Skeletal muscle satellite cell (primary cell): Measurements from ENCODE around the gene GADD45G.

Experiments
- H3K27me3 ChIP-seq: 2 replicates; pipeline ENCODE4 v1.7.0; 2013; ENCODE audit warnings: low read length; ENCODE audit not compliant: control insufficient read depth, insufficient read depth
- H3K36me3 ChIP-seq: 2 replicates; pipeline ENCODE4 v1.7.0; 2013; ENCODE audit warnings: mild to moderate bottlenecking, control low read depth, low read length; ENCODE audit not compliant: insufficient read depth
- H3K4me1 ChIP-seq: 2 replicates; pipeline ENCODE4 v1.7.0; 2013; ENCODE audit warnings: low read length; ENCODE audit not compliant: control insufficient read depth, insufficient read depth
- H3K4me2 ChIP-seq: 2 replicates; pipeline ENCODE4 v1.7.0; 2013; ENCODE audit warnings: mild to moderate bottlenecking, low read length
- H3K4me3 ChIP-seq: 2 replicates; pipeline ENCODE4 v1.7.0; 2013; ENCODE audit warnings: low read length
- H3K9ac ChIP-seq: 2 replicates; pipeline ENCODE4 v1.7.0; 2013; ENCODE audit warnings: mild to moderate bottlenecking, low read depth, low read length, moderate library complexity
- H3K9me3 ChIP-seq: replicated peaks from 2 replicates; pipeline ENCODE4 v1.7.0; 2013; ENCODE audit warnings: mild to moderate bottlenecking, control low read depth, low read length

The GADD45G gene

GRCh38 chr9:89603767-89604665 is 796 bp upstream of the GADD45G start:
- Histone ChIP-seq H3K36me3 (no peaks in the 10 kb centered on the region), H3K4me3 (peak overlapping the region; percentile 48), H3K4me2 (peak overlapping the region; percentile 97), H3K27me3 (peaks cover 28% of the 10 kb centered on the region), H3K9me3 (no peaks in the 10 kb centered on the region), H3K4me1 (peaks cover 43% of the 10 kb centered on the region), H3K9ac (no peak overlapping the region)

- Histone ChIP-seq H3K9ac (peak overlapping the region; percentile 70), H3K4me3 (peak overlapping the region; percentile 77), H3K27me3 (peaks cover 19% of the 10 kb centered on the region), H3K4me2 (peak overlapping the region; percentile 97), H3K4me1 (peaks cover 43% of the 10 kb centered on the region), H3K36me3 (no peaks in the 10 kb centered on the region), H3K9me3 (no peaks in the 10 kb centered on the region)
Measured at GRCh38 chr9:89605465-89606048, 745 bp downstream of the GADD45G start.

DNA sequence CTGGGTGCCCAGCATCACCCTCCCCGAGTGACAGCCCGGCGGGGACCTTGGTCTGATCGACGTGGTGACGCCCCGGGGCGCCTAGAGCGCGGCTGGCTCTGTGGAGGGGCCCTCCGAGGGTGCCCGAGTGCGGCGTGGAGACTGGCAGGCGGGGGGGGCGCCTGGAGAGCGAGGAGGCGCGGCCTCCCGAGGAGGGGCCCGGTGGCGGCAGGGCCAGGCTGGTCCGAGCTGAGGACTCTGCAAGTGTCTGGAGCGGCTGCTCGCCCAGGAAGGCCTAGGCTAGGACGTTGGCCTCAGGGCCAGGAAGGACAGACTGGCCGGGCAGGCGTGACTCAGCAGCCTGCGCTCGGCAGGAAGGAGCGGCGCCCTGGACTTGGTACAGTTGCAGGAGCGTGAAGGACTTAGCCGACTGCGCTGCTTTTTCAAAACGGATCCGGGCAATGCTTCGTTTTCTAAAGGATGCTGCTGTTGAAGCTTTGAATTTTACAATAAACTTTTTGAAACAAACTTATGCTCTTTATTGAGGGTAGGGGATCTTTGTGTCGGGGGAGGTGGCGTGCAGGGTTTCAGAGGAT is 1.3 kb downstream of the GADD45G start:
- H3K4me2 ChIP-seq, result peak overlapping the region; percentile 97
- peak overlapping the region; percentile 77 for H3K4me3 ChIP-seq
- no peaks in the 10 kb centered on the region for H3K9me3 ChIP-seq
- H3K4me1 ChIP-seq, result peaks cover 43% of the 10 kb centered on the region
- H3K36me3 ChIP-seq, result no peaks in the 10 kb centered on the region
- H3K9ac ChIP-seq, result peak overlapping the region; percentile 70
- peaks cover 13% of the 10 kb centered on the region for H3K27me3 ChIP-seq

DNA sequence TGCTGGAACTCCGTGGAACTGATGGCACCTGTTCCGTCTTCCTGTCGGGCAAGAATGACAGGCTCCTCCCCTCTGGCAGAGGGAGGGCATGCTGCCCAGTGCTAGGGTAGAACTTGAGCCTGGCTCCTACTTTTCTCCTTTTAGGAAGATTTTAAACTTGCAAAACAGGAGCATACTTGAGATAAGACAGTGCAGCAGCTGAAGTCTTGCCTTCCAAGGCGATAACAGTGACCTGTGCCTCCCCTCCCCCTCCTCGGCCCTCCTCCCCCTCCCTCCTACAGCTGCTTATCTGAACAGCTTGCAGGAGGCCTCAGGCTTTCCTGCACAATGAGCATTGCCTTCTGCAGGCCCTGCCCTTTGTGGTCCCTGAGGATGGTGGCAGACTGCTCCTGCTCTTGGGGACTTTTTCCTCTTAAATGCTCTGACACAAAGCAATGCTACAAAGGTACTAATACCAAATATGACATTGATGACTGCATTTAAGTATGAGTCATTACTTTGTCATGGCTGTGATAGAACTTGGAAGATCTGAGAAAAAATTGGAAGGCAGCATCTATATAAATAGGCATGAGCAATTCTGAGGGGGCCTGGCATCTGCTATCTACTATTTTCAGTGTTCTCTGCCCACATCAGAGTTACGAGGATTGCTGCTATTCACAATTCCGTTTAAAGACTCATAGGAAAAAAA is 2.0 kb downstream of the GADD45G start:
- Histone ChIP-seq H3K4me3 (peak overlapping the region; percentile 77), H3K9ac (peak overlapping the region; percentile 70)

GRCh38 chr9:89608641-89609335 is 4.0 kb downstream of the GADD45G start:
- peaks cover 4% of the 10 kb centered on the region for H3K27me3 ChIP-seq
- no peaks in the 10 kb centered on the region for H3K36me3 ChIP-seq
- peaks cover 36% of the 10 kb centered on the region for H3K4me1 ChIP-seq
- H3K4me3 ChIP-seq, result no peak overlapping the region
- H3K9ac ChIP-seq, result no peak overlapping the region
- H3K4me2 ChIP-seq, result no peak overlapping the region
- H3K9me3 ChIP-seq, result no peaks in the 10 kb centered on the region

More for the DNA sequence above, 2.0 kb downstream of the GADD45G start:
- Histone ChIP-seq H3K36me3 (no peaks in the 10 kb centered on the region), H3K4me2 (peak overlapping the region; percentile 97), H3K4me1 (peaks cover 43% of the 10 kb centered on the region), H3K27me3 (peaks cover 10% of the 10 kb centered on the region), H3K9me3 (no peaks in the 10 kb centered on the region)

GRCh38 chr9:89609426-89610006 is 4.7 kb downstream of the GADD45G start:
- Histone ChIP-seq H3K4me1 (peaks cover 28% of the 10 kb centered on the region), H3K9ac (no peak overlapping the region), H3K27me3 (peaks cover 4% of the 10 kb centered on the region), H3K4me3 (no peak overlapping the region), H3K9me3 (no peaks in the 10 kb centered on the region), H3K4me2 (no peak overlapping the region), H3K36me3 (no peaks in the 10 kb centered on the region)

DNA sequence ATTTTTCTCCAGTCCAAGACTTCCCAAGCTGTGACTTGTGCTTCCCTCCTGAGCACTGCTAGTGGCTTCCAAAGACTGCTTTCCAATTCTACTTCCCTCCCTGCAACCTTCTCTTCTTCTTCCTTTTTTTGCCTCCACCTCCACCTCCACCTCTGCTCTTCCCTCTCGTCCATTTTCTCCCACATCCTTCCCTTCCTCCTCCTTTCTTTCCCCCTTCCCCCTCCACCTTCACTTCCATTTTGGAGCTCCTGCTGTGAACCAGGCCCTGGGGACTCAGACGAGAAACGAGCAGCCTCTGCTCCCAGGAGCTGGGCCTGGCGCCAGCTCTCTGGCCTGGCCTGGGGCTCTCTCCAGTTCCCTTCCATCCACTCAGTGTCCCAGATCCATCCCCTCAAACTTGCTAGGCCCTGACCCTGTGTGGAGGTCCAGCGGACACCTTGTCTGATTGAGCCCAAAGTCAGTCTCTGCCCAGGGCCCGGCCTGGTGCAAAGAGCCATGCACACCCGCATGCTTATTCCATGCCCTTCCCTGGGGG is 5.6 kb downstream of the GADD45G start:
- Histone ChIP-seq H3K4me3 (no peak overlapping the region), H3K36me3 (no peaks in the 10 kb centered on the region), H3K27me3 (peaks cover 4% of the 10 kb centered on the region), H3K4me1 (peaks cover 19% of the 10 kb centered on the region), H3K9me3 (no peaks in the 10 kb centered on the region), H3K4me2 (no peak overlapping the region), H3K9ac (no peak overlapping the region)

- Histone ChIP-seq H3K27me3 (peaks cover 4% of the 10 kb centered on the region), H3K4me3 (no peak overlapping the region)
Measured at GRCh38 chr9:89611425-89611824, 6.6 kb downstream of the GADD45G start.

DNA sequence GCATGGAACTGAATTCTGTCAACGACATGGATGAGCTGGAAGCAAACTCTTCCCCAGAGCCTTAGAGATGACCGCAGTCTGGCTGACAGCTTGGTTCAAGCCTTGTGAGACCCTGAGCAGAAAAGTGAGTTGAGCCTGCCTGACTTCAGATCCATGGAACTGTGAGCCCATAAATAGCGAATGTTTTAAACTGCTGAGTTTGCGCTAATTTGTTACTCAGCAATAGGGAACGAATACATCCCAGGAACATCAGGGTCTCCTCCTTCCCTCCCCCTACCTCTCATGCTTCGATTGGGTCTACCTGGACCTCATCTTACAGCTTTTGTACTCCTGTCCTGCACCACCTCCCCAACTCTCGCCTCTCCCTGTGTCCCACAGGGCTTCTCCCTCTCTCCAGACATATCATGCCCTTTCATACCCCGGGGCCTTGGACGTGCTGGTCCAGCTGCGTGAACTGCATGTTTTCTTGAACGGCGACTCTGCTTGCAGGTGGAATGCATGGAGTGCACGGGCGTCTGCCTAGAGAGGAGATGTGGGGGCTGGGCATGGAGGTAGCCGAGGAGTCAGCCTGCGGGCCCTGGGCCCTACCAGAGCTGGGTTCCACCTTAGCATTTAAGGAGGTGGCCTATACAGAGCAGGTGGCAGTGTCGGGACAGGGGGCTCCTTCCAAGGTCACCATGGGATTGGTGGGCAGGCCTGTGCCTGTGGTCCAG is 7.9 kb downstream of the GADD45G start:
- Histone ChIP-seq H3K9me3 (no peaks in the 10 kb centered on the region), H3K9ac (no peak overlapping the region), H3K4me3 (no peak overlapping the region), H3K4me1 (no peaks in the 10 kb centered on the region), H3K4me2 (no peak overlapping the region), H3K36me3 (no peaks in the 10 kb centered on the region), H3K27me3 (peaks cover 4% of the 10 kb centered on the region)

More at GRCh38 chr9:89611425-89611824, 6.6 kb downstream of the GADD45G start:
- no peak overlapping the region for H3K4me2 ChIP-seq
- no peak overlapping the region for H3K9ac ChIP-seq
- no peaks in the 10 kb centered on the region for H3K36me3 ChIP-seq
- no peaks in the 10 kb centered on the region for H3K9me3 ChIP-seq
- peaks cover 9% of the 10 kb centered on the region for H3K4me1 ChIP-seq
